ENCODE data around the gene RAD51AP1.
"Not testable (repeated sequence)": the region's sequence is repeated elsewhere in the genome, so short reads cannot be mapped to it uniquely, and the experiment has no call there.

Gene RAD51AP1

DNA sequence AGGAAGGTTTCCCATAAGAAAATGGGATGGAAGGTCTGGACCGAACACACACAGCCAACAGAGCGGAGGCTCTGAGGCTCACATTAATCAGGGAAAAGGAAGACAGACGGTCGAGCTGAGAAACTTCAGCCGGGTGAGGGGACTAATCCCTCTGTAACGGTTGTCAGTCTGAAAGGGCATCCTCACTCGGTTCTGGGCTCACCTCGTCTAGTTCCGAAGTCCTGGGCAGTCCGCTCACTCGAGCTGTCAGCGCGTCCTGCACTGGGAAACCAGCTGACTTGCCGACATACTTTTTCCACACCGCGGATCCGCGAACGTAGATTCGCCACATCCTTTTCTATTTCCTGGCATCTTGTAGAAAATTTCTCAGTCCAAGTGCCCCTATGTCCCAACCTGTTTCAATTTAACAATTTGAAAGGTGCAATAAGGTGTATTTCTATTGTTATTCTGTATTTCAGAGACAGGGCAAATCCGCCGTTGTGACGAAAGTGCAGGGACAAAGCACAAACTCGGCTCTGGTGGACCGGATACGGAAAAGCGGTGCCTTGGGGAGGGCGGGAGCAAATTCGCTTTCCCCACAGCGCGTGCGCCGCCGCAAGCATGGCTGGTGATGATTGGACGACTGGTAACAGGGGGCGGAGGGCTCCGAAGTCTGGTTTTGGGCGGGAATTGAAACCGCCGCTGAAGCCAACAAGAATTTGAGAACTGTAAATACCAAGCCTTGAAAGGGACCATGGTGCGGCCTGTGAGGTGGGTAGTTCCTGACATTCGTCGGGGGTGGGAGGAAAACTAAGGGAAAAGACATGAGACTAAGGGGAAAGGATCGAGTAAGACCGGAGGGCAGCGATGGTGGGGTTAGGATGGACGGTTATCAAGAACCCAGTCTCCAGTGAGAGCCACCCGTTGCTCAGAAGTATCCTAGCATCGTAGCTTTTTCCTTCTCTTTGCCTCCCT, at the start of gene RAD51AP1:
Gene RAD51AP1 (plus strand): TSS at position 684 of the 954 bp plus-strand sequence. CDS start 50 bp downstream, at position 734.
- DNase-seq (ENCODE audit: low spot score), result peak; percentile 99

DNA sequence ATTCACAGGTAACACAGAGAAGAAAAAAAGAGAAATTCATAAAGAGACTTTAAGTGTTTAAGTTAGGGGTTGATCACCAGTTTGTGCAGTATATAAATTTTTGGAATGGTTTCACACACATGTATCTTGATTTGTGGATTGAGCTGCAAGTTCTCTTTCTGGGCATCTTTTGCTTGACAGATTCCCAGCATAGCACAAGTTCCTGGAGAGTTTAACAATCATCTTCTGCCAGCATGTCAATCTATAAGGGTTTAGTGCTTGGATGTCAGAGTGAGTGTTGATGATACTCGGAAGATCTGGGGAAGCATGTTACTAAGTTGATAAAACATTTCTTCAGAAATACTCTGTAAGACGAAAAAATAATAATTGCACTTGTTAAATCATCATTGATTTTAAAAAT, 49.1 kb upstream of the RAD51AP1 start:
- DNase-seq (ENCODE audit: low spot score), result no peak

DNA sequence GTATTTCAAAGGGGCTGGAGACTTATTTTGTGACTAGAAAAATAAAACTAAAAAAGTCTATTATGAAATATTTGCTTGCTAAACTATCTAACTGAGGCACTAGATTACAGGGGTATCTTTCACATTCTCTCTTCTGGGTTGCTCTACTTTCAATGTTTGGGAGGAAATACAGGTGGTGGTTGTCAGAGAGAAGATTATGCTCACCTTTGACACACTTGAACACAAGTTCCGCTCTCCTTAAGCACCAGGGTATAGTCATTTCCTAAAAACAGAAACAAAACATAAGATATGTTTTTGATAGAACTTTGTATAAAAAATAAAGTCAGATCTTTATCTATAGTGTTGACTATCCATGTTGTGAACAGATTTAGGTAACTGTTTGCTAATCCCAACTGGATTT, 47.7 kb upstream of the RAD51AP1 start:
- no peak for DNase-seq (ENCODE audit: low spot score)

DNA sequence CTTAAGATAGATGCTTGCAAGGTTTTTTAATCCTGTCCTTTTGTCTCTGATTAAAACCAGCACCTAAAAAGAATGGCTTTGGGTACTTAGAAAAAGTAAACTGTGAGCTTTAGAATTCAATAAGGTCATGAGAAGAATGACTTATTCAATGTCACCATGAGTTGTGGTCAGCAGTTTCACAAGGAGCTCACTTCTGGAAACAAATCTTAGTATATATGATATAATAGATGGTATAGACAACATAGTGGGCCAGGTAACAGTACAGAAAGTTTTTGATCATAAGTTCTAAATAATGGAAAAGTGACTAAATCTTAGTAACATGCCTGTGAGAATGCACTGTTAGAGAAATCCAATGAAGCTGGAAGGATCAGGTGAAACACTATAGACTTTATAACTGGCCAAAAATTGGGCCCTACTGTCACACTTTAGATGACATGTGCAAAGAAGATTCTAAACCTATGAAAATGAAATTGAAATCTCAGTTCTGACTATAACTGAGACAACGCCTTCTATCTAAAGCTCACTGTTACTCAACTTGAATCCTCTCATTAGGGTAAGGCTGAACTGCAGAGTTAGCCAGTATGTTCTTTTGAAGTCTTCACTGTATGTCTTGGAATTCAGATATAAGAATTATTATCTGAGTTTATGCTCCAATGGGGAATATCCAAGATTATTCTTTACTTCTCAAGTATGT, 42.4 kb upstream of the RAD51AP1 start:
- no peak for DNase-seq (ENCODE audit: low spot score)

GRCh38 chr12:4499186-4499585, 39.5 kb upstream of the RAD51AP1 start:
- no peak for DNase-seq (ENCODE audit: low spot score)

DNA sequence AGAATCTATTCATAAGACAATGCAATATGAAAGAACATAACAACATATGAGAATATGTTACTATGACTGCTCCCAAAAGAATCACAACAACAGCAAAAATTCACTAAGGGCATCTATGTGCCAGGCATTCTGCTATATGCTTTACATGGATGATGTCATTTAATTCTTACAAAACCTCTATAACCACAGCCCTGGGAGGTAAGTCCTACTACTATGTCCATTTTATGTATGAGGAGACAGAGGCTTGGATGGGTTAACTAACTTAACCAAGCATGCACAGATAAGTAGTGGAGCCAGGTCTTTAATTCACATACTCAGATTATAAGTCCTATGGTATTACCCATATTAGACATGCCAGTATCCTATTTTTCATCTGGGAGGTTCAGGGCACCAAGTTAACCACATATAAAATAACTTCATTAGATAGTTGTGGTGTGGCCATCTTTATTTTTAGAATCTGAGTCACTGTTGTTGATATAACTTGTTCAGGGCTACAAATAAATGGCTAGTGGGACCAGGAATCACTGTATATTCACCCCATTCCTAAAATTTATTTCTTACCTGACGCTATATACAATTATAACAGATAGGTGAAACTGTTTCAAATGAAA, 33.2 kb upstream of the RAD51AP1 start:
- no peak for DNase-seq (ENCODE audit: low spot score)

DNA sequence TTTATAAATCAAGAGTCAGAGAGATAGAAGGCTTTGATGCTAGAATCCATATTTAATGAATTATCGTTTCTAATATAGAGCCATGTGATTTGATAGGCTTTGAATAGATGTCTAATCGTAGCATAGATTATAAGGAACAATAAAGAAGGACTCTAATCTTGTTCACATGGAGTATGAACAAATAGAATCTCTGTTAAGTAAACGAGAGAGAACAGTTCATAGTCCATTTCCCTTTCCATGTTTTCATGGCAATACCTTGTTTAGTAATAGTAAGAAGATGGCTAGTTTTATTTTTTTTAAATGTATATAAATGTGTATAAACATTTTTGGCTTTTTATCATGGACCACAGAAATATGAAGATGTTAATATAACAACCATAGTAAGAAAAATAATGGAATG, 32.3 kb upstream of the RAD51AP1 start:
- DNase-seq (ENCODE audit: low spot score), result no peak

DNA sequence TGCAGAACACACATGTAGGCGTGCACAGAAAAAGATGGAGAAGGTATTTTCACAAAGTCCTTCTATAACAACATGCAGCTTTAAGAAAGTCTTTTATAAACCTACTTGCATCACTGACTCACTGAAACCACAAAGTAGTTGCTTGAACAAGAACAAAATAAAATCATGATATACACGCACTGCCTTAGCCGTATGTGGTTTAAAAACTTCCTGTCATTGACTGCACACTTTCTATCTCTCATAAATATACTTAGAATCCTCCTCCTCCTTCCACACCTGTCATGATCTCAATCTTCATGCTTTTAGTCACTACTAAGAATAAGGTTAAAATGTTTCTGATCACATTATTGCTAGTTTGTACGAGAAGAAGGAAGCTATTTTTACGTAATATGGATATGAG, 31.8 kb upstream of the RAD51AP1 start:
- no peak for DNase-seq (ENCODE audit: low spot score)

DNA sequence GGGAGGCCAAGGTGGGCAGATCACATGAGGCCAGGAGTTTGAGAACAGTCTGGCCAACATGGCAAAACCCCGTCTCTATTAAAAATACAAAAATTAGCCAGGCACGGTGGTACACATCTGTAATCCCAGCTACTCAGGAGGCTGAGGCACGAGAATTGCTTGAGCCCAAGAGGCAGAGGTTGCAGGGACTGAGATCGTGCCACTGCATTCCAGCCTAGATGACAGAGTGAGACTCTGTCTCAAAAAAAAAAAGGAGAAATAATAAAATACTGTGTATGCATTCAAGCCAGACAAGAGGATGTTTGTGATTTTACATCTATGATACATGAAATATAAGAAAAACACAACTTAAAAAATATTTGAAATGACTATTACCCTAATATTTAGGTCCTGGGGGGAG, 30.2 kb upstream of the RAD51AP1 start:
- DNase-seq (ENCODE audit: low spot score), result not testable (repeated sequence)

DNA sequence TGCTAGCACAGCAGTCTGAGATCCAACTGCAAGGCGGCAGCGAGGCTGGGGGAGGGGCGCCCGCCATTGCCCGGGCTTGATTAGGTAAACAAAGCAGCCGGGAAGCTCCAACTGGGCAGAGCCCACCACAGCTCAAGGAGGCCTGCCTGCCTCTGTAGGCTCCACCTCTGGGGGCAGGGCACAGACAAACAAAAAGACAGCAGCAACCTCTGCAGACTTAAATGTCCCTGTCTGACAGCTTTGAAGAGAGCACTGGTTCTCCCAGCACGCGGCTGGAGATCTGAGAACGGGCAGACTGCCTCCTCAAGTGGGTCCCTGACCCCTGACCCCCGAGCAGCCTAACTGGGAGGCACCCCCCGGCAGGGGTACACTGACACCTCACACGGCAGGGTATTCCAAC, 29.4 kb upstream of the RAD51AP1 start:
- DNase-seq (ENCODE audit: low spot score), result not testable (repeated sequence)

DNA sequence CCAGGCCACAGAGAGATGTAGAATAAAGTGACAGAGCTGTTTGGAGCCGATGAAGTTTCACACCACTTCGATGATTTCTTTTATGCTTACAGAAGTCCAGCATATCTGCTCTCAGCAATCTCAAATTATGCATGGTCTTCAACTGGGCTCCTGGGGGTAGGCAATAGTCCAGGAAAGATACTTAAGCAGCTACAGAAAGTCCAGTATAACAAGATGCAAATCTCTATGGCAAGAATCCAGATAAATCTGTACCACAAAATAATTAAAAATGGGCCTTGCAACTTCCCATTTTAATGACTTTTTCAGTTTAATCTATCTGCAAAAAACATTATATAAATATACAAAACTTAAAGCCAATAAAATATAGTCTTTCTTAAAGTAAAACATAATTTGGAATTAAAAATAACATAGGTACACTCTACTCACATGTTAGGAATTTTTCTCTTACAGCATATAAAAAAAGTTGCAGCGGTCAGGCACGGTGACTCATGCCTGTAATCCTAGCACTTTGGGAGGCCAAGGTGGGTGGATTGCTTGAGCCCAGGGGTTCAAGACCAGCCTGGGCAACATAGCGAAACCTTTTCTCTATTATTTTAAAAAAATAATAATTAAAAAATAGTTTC, 20.5 kb upstream of the RAD51AP1 start:
- no peak for DNase-seq (ENCODE audit: low spot score)

DNA sequence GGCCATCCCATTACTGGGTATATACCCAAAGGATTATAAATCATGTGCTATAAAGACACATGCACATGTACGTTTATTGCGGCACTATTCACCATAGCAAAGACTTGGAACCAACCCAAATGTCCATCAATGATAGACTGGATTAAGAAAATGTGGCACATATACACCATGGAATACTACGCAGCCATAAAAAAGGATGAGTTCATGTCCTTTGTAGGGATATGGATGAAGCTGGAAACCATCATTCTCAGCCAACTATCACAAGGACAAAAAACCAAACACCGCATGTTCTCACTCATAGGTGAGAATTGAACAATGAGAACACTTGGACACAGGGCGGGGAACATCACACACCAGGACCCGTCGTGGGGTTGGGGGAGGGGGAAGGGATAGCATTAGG, 15.2 kb upstream of the RAD51AP1 start:
- not testable (repeated sequence) for DNase-seq (ENCODE audit: low spot score)

- DNase-seq (ENCODE audit: low spot score), result peak; percentile 56
Observed at GRCh38 chr12:4526923-4527546, 11.7 kb upstream of the RAD51AP1 start.

- DNase-seq (ENCODE audit: low spot score), result no peak
Observed at GRCh38 chr12:4530160-4530559, 8.5 kb upstream of the RAD51AP1 start.

GRCh38 chr12:4530982-4531586, 7.6 kb upstream of the RAD51AP1 start:
- DNase-seq (ENCODE audit: low spot score), result peak; percentile 21

GRCh38 chr12:4535092-4535491, 3.6 kb upstream of the RAD51AP1 start:
- DNase-seq (ENCODE audit: low spot score), result no peak

DNA sequence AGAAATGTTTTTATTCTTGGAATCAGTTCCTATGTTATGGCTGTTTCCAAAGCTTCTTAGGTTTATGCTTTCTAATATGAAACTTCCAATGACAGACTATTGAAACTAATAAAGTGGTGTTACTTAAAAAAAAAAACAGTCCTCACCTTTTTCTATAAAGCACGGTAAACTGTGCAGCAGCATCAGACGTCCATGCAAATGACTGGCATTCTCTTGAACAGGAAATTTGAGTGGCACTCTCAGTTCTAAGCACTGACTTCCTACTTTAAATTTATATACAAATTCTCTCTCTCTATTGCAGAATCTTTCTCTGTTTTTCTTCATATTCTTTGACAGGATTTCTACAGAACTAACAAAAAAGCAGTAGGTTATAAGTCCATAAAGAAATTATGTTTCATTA, 2.8 kb upstream of the RAD51AP1 start:
- no peak for DNase-seq (ENCODE audit: low spot score)

- DNase-seq (ENCODE audit: low spot score), result peak; percentile 26
Observed at GRCh38 chr12:4539167-4539870, 629 bp downstream of the RAD51AP1 start.

- DNase-seq (ENCODE audit: low spot score), result no peak
Observed at GRCh38 chr12:4540170-4540569, 1.5 kb downstream of the RAD51AP1 start.

DNA sequence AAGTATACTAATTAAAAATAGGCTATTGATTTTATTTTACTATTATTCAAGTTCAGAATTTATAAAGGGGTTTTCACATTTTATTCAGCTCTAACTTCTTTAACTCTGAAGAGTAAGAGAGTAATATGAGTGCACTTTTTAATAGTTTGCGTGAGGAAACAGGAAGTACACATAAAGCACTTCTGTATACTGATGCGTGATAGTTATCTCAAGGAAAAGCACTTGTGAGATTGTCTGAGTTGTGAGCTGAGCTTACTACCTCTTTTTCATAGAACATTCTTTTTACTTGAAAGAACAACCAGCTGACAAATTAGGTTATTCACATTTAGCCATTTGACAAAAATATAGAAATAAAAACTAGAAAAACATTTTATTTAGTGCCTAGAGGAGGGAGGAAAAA, 1.9 kb downstream of the RAD51AP1 start:
- DNase-seq (ENCODE audit: low spot score), result no peak

DNA sequence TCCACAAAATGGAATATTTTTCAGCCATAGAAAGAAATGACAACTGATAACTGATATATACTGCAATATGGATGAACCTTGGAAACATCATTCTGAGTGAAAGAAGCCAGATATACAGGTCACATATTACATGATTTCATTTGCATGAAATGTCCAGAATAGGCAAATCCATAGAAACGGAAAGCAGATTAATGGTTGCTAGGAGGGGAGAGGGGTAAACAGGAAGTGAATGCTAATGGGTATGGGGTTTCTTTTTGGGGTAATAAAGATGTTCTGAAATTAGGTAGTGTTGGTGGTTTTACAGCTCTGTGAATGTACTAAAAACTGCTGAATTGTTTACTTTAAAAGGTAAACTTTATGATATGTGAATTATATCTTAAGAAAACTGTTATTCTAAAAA, 6.5 kb downstream of the RAD51AP1 start:
- DNase-seq (ENCODE audit: low spot score), result no peak

All from SW480 (cell line).